Activated naive CD4-positive, alpha-beta T cell treated with anti-CD3 and anti-CD28 coated beads, Interleukin-2, amount 50 U/mL, for 72 hours (primary cell): ENCODE data around the gene TPPP2. TPM values are rescaled to one million over a fixed set of nuclear protein-coding genes. Genes with fewer than 3 reads are reported as not detected.
A peak's percentile ranks its signal among the peaks of the same experiment; 100 is the strongest.

Source experiments
- ATAC-seq, 2 donors: fragments of 150-1000 bp; cut with Tn5 transposase; 2 replicates each; pipeline ENCODE4 v1.10.0; 2021; ENCODE audit warnings: mild to moderate bottlenecking in 2 of 2, moderate library complexity in 2 of 2
- DNase-seq, 2 donors: peaks; one replicate each; pipeline ENCODE4 v3.0.0; 2021 to 2022; ENCODE audit warnings: low spot score in 2 of 2
- H3K27ac Mint-ChIP-seq, 2 donors: one replicate each; pipeline ENCODE4 v1.8.0; 2022; ENCODE audit warnings: mild to moderate bottlenecking in 2 of 2, mixed read lengths in 2 of 2
- H3K36me3 Mint-ChIP-seq, 2 donors: one replicate each; pipeline ENCODE4 v1.8.0; 2022; ENCODE audit warnings: mixed read lengths in 2 of 2
- H3K9me3 Mint-ChIP-seq, 2 donors: one replicate each; pipeline ENCODE4 v1.8.0; 2022; ENCODE audit warnings: mixed read lengths in 2 of 2
- total RNA-seq, 2 donors: library from RNA; stranded (reverse); gene quantifications; one replicate each; pipeline ENCODE4 v1.2.3, GENCODE V29; 2022

The TPPP2 gene
- total RNA-seq, 2 donors from 2014 or later: not detected

DNA sequence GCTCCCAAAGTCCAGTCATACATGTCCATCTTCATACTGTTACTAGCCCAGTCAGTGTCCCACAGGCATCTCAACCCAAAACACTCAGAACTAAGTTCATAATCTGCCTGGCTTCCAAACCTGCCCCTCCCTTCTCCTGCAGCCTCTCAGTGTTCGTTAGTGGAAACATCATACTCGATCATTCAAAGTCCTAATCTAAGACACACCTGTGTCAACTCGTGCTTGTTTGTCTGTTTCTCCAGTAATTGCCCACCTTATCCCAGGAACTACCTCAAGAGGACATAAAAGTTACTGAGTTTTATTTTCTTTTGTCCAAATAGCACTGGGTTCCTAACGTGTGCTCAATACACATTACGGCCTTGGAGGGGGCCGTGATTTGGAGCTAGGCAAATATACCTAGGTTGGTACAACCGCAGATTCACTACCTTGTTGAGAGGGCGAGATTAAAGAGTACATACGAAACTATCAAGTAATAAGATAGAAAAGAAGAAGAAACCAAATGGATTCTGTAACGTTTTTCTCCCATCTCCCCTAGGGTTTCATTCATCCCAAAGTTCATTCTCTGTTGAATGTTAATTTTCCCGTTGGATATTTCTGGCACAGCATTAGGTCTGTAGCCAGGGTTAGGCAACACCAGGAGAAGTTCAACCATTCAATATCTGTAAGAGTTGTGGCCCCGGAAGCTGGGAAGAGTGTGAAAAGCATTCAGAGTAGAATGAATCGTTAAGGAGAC lies 30.8 kb downstream of the TPPP2 start:
- no peak for ATAC-seq
- Mint-ChIP-seq H3K9me3 (no peaks in the 10 kb centered on the region), H3K27ac (no peak overlapping the region), H3K36me3 (no peaks in the 10 kb centered on the region)
- no peak for DNase-seq

DNA sequence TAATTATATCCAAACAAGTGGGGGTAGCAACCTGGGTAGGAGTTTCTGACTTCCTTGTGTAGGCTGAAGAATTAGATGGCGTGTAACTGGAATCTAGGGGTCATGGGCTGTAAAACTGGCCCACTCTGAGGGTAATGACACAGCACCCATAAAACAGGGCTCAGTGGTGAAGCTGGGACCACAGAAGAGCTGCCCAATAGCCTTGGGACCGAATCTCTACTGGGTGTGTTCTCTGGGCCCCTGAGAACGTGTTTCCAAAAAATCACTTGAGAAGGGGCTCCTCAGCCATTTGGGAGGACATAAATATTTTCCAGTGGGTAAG lies 31.3 kb downstream of the TPPP2 start:
- no peak for DNase-seq
- Mint-ChIP-seq H3K36me3 (no peaks in the 10 kb centered on the region), H3K27ac (no peak overlapping the region), H3K9me3 (no peaks in the 10 kb centered on the region)
- no peak for ATAC-seq

DNA sequence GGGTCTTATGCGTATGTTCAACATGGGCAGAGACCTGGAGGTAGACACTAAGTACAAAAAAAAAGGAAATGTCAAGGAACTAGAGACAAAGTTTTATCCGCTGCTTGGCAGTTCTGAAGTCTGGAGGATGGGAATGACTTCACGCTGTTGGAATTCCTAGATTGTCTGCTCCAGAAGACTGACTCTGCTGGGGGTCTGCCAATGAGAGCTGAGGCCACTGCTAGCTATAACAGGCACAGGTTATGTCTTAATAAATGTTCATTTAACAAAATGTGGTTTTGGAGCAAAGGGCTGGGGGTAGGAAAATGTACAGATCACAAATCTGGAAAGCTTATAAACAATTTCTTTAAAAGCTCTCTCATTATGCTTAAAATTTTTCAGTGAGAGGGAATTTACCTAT lies 33.5 kb downstream of the TPPP2 start:
- ATAC-seq (no peak), DNase-seq (no peak)
- Mint-ChIP-seq H3K27ac (no peak overlapping the region), H3K36me3 (no peaks in the 10 kb centered on the region), H3K9me3 (no peaks in the 10 kb centered on the region)

DNA sequence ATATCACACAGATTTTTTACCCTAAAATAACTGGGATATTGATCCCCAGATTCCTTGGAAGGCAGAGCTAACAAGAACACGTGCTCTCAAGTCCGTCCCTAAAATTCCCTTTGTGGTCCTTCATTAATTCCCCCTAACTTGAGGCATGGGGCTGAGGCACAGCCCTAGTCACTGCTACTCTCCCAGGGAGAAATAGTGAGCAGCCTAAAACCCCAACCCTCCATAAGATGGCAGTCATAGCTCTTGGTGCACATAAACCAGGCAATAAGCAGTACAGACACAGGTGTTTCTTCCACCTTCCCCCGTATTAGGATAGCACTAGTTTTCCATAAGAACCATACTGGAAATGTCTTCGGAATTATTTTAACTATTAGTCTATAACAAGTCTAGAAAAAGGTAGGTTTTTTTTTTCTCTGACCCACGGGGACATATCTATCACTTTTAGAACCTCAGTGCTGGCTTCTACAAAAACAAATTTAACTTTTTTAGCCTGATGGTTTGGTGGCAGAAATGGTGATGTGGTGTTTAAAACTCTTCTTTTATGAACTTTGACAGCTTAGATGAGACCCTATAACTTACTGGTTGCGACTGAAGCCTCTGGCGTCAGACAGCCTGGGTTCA lies 37.0 kb downstream of the TPPP2 start:
- Mint-ChIP-seq H3K36me3 (no peaks in the 10 kb centered on the region), H3K27ac (no peak overlapping the region), H3K9me3 (no peaks in the 10 kb centered on the region)
- DNase-seq: no peak
- ATAC-seq: no peak

DNA sequence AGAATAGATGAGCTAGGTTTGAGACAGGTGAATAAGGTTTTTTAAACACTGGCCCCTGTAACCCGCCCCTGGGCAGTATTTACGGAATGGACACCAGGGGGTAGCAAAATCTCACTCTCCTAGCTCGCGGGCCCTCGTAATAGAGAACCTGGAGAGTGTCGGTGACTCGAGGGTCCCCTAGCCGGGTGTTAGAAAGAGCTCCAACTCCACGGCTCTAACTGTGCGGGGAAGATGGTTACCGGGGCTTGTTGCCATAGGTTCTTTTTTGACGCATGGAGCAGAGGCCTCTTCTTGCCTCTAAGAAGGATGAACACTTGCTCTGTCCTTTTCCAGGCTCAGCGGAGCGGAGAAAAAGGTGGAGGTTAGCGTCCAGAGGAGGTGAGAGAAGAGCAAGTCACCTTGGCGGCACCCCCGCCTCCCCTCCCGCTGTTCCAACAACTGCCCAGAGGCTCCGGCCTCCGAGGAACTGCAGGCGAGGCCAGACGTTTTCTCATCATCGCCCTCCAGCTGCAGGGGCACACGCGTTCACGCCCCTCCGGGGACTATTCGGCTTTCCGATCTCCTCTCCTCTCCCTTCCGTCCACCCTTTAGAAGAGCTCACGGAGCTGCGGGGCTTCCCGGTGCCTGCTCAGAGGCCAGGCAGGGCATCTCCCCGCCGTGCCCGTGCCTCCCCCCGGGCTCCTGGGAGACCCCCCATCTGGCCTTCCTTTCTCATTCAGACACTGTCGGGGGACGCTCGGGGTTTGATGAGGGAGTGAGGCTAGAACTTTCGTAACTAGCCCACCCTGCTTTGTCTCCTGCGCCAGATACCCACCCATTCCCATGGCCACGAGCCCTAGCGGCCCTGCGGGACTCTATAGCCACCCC lies 38.7 kb downstream of the TPPP2 start:
- Mint-ChIP-seq H3K27ac (no peak overlapping the region), H3K9me3 (no peaks in the 10 kb centered on the region), H3K36me3 (no peaks in the 10 kb centered on the region)
- peak in 1 of 2 donors; percentile 47 for DNase-seq
- peak; percentile 33 to 69 for ATAC-seq

DNA sequence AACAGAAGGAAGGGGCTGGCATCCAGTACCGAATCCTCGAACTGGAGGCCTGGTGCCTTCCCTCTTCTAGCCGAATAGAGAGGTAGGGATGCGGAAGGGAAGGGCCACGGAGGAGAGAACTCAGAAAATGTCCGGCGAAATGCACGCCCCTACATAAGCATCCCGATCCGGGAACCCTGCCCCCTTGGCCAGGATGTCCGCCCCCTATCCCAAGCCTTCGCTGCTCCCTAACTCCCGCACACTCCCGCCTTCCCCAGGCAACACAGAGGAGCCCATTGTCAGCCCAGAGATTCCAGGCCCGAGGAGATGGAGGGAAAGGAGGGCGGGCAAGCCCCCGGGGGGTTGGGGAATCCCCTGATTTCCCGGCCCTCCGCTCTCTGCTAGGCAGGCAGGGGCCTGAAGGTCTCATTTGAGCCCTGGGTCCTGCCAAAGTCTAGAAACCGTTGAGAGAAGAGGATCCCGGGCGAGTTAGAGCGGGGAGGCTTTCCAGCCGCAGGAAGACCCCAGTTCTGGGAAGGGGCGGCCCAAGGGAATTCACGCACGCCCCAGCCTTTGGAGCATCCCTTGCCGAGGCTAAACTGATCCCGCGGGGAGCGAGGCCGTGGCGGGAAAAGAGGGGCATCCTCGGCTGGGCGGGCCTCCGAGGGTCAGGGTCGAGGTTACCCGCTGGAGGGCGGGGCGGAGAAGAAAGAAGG lies 39.5 kb downstream of the TPPP2 start:
- DNase-seq (no peak), ATAC-seq (no peak)
- Mint-ChIP-seq H3K36me3 (no peaks in the 10 kb centered on the region), H3K9me3 (no peaks in the 10 kb centered on the region), H3K27ac (no peak overlapping the region)

DNA sequence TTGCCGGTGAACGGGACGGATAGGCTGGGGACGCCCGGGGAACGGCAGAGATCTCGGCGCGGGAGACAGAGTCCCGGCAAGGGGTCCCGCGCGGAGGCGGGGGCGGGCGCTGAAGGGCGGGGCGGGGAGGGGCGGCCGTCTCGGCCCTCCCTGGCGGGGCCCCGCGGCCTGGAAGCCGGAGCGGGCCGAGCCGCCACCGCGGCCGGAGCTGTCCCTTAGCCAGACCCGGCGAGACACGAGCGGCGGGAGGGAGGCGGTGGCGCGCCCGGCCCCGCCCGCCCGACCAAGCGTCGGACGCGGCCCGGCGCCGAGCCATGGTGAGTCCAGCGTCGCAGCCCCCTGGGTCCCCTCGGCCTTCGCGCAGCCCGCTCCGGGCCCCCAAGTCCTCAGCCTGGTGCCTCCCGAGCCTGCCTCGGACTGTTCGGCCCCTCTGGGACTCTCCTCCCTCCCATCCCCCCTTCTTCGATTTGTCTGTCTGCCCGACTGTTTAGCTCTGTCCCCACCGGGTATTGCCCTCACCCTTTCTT lies 40.1 kb downstream of the TPPP2 start, which contains the start of gene ARHGEF40:
ARHGEF40 (plus strand) TSS at position 222 of the 527 bp plus-strand sequence; CDS start at position 315, 93 bp downstream.
- no peaks in the 10 kb centered on the region for H3K36me3 Mint-ChIP-seq
- peak within 1 kb of the TSS in 1 of 2 donors; percentile 31 for H3K27ac Mint-ChIP-seq
- ATAC-seq (peak in 1 of 2 donors; percentile 12), DNase-seq (no peak)
- H3K9me3 Mint-ChIP-seq: no peaks in the 10 kb centered on the region

DNA sequence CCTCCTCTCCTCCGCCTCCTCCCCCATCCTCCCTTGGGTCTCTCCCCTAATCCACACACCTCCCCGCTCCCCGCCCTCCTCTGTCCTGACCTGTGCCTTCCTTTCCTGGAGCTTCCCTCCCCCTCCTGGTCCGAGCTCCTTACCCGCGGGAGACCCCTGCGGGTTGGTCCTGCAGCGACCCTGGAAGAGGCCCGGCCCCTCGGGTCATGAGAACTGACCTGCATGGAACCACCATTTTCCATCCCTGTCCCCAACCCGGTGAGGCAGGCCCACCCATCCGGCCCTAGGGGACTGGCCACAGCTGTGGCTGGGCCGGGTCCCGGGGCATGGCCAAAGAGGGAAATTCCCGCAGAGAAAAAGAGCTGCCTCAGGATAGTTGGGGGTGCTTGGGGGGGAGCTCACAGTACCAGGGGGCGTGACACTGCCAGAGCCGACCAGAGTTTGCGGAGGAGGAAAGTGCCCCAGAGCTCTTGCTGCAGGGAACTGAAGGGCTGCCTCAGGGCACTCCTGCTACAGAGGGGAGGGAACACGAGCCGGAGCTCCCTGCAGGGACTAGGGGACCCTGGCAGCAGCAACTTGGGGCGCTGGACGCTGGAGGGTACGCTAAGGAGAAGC lies 40.7 kb downstream of the TPPP2 start:
- Mint-ChIP-seq H3K9me3 (no peaks in the 10 kb centered on the region), H3K36me3 (no peaks in the 10 kb centered on the region), H3K27ac (peak overlapping the region in 1 of 2 donors; percentile 31)
- peak; percentile 6 to 31 for ATAC-seq
- no peak for DNase-seq

DNA sequence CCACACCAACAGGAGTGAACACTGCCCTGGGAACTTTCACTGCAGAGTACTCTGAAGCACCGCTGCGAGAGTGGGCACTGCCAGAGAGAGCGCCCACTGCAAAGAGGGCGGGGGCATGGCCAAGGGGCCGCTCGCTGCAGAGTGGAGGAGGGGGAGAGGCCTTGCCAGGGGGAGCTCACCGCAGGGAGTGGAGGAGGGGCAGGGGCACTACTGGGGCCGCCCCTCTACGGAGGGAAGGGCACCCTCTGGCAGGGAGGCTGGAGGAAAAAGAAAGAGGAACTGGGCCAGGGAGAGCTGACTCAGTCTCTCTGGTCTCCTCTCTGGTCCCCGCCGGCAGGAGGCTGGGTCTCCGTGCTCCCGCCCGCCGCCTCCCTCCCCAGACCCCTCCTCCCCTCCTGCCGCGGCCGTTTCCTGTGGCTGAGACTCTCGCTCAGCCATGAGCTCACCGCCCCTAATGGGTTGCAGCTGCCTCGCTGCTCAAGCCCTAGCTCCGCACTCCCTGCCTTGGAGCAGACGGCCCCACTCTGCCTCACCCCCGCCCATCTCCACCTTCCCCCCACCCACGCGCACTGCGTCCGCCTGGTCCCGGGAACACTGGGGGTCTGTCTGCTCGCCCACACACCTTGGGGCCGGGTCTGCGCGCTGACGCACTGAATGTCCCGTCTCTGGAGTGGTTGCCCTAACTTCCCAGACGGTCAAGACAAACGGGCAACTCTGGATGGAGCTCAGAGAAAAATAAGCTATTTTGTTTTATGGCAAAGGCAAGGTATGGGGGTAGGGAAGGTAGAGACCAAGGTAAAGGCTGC lies 41.4 kb downstream of the TPPP2 start:
- peak in 1 of 2 donors; percentile 68 for DNase-seq
- Mint-ChIP-seq H3K27ac (no peak overlapping the region), H3K36me3 (no peaks in the 10 kb centered on the region), H3K9me3 (no peaks in the 10 kb centered on the region)
- ATAC-seq: peak; percentile 59 to 88

DNA sequence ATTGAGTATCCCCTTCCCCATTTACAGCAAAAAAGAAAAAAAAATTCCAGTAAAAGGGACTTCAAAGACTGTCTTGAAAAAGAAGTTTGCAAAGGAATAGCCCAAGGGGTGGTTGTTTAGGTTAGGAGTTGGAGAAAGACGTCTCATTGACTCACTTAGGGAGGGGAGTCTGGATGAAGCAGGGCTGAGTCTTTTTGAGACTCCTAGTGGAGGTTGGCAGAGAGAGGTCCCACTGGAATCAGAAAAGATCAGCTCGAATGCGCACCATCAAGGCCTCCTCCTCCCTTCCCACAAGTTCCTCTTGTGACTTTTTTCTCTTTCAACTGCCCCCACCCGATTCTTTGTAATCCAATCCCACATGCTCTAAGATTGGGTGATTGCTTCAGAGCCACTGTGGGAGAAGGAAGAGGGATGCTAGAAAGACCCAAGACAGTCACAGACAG lies 42.0 kb downstream of the TPPP2 start:
- Mint-ChIP-seq H3K27ac (no peak overlapping the region), H3K9me3 (no peaks in the 10 kb centered on the region), H3K36me3 (no peaks in the 10 kb centered on the region)
- DNase-seq: no peak
- ATAC-seq: no peak

DNA sequence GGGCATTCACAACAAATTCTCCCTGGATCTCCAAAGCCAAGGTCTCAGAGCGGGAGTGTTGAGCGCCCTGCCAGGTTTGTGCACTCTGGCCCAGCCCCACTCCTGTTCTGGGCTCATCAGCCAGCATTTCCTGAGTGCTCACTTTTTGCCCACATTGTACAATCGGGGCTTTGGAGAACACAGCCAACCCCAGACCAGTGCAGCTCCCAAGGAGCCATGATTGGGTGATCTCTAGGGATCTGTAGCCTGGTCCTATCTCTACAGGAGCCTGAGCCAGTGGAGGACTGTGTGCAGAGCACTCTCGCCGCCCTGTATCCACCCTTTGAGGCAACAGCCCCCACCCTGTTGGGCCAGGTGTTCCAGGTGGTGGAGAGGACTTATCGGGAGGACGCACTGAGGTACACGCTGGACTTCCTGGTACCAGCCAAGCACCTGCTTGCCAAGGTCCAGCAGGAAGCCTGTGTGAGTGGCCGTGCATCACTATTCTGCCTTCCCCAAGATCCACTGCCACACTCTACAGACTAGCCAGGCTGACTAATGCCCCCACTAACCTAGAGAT lies 42.8 kb downstream of the TPPP2 start:
- Mint-ChIP-seq H3K9me3 (no peaks in the 10 kb centered on the region), H3K27ac (no peak overlapping the region), H3K36me3 (no peaks in the 10 kb centered on the region)
- DNase-seq (no peak), ATAC-seq (no peak)

DNA sequence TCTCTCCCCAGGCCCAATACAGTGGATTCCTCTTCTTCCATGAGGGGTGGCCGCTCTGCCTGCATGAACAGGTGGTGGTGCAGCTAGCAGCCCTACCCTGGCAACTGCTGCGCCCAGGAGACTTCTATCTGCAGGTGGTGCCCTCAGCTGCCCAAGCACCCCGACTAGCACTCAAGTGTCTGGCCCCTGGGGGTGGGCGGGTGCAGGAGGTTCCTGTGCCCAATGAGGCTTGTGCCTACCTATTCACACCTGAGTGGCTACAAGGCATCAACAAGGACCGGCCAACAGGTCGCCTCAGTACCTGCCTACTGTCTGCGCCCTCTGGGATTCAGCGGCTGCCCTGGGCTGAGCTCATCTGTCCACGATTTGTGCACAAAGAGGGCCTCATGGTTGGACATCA lies 43.9 kb downstream of the TPPP2 start:
- ATAC-seq: no peak
- Mint-ChIP-seq H3K27ac (no peak overlapping the region), H3K9me3 (no peaks in the 10 kb centered on the region), H3K36me3 (no peaks in the 10 kb centered on the region)
- no peak for DNase-seq

DNA sequence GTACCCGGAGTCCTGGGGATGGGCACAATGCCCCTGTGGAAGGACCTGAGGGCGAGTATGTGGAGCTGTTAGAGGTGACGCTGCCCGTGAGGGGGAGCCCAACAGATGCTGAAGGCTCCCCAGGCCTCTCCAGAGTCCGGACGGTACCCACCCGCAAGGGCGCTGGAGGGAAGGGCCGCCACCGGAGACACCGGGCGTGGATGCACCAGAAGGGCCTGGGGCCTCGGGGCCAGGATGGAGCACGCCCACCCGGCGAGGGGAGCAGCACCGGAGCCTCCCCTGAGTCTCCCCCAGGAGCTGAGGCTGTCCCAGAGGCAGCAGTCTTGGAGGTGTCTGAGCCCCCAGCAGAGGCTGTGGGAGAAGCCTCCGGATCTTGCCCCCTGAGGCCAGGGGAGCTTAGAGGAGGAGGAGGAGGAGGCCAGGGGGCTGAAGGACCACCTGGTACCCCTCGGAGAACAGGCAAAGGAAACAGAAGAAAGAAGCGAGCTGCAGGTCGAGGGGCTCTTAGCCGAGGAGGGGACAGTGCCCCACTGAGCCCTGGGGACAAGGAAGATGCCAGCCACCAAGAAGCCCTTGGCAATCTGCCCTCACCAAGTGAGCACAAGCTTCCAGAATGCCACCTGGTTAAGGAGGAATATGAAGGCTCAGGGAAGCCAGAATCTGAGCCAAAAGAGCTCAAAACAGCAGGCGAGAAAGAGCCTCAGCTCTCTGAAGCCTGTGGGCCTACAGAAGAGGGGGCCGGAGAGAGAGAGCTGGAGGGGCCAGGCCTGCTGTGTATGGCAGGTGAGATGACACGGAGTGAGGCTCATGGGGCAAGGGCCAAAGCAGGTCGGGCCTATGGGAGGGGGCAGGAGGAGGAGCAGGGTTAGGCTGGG lies 44.6 kb downstream of the TPPP2 start:
- ATAC-seq: no peak
- H3K36me3 Mint-ChIP-seq: no peaks in the 10 kb centered on the region
- no peaks in the 10 kb centered on the region for H3K9me3 Mint-ChIP-seq
- no peak overlapping the region for H3K27ac Mint-ChIP-seq
- DNase-seq: no peak

DNA sequence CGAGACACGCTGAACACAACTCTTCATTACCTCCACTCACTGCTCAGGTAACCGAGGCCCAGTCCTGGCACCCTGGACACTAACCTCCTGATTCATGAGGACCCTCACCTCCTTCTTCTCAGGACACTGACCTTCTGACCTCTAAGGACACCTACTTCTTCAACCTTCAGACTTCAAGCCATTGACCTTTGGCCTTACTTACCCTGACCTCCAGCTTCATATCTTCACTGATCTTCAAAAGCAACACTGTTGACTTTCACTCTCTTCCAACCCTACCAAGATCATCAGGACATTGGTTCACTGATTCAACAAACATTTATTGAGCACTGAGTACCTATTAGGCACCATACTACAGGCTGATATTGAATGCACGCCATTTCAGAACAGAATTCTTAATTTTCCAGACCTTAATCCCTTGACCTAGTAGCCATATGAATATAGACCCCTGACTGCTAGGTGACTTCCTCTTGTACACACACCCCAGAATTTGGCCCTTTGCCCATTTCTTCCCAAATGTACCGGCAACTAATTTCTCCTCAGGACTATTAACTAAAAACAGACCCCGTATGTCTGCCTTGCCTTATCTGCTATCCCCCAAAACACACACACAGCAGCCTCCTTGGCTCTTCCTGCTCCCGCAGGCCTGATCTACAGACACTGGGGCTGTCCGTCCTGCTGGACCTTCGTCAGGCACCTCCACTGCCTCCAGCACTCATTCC lies 45.9 kb downstream of the TPPP2 start:
- DNase-seq: no peak
- H3K36me3 Mint-ChIP-seq: no peaks in the 10 kb centered on the region
- no peak for ATAC-seq
- no peak overlapping the region for H3K27ac Mint-ChIP-seq
- no peaks in the 10 kb centered on the region for H3K9me3 Mint-ChIP-seq
